ENCODE results near the gene DHH.
A peak's percentile ranks its signal among the peaks of the same experiment; 100 is the strongest.
"Not testable (repeated sequence)": the region's sequence is repeated elsewhere in the genome, so short reads cannot be mapped to it uniquely, and the experiment has no call there.

Gene DHH

DNA sequence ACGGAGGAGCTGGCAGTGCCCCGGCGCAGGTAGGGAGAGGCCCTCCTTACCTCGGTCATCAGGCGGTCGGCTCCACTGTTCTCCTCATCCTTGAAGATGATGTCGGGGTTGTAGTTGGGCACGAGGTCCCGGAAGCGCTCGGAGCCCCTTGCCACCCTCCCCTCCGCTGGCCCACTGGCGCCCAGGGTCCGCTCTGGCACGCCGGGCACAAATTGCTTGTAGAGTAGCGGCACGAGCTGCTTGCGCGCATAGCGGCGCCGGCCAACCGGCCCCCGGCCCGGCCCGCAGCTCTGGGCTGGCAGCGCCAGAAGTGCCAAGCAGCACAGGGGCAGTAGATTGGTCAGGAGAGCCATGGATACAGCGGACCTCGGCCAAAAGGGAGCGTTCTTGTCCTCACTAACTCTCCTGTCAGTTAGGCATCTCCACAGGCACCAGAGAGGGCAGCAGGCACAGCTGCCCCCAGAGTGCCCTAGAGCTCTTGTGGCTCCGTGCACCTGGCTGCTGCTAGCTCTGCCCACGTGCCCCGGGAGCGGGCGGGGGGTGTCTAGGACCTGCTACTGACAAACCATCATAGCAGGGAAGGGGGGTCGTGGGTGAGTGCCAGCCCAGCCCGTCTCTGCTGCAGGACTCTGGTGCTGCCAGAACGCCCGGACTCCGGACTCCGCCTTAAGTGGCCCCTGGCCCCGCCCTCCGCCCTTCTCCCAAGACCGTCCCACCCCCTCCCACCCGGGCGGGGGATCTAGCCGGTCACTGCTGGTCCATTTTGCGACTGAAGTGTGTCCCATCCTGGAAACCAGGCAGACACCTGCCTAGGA is at the start of gene DHH:
Gene DHH (minus strand): TSS at position 642 of the 815 bp plus-strand sequence. CDS start 289 bp downstream, at position 353.
- no peak for FAIRE-seq

DNA sequence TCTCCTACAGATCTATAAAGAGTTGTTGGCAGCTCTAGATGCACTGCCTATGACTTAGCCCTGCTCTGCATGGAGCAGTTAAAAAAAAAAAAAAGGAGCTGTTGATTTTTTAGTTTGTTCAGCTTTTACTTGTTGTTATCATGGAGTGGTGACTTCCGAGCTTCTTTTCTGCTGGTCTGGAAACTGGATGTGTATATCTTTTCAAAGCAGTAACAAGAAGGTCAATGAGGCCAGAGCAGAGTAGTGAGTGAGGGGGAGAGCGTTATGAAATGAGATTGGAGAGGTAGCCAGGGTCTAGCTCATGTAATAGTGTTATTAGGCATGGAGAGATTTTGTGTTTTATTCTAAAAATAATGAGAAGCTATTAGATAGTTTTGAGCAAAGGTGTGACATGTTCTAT is 49.8 kb upstream of the DHH start:
- no peak for FAIRE-seq

DNA sequence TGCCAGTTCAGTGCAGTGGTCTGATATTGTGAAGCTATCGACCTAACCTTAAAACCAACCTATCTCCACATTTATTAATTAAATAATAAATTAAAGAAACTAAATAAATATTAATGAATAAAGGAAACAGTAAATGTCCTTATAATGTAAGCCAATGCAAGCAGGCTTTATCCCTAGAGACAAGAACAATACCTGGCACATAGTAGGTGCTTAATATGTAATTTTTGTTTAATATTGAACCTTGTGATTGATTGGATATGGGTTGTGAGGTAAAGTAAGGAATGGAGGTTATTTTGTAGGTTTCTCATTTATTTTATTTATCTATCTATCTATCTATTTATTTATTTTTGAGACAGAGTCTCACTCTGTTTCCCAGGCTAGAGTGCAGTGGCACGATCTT is 44.4 kb upstream of the DHH start:
- no peak for FAIRE-seq

- no peak for FAIRE-seq
Measured at GRCh38 chr12:49138587-49138986, 44.0 kb upstream of the DHH start.

- no peak for FAIRE-seq
Measured at GRCh38 chr12:49137476-49137875, 42.9 kb upstream of the DHH start.

DNA sequence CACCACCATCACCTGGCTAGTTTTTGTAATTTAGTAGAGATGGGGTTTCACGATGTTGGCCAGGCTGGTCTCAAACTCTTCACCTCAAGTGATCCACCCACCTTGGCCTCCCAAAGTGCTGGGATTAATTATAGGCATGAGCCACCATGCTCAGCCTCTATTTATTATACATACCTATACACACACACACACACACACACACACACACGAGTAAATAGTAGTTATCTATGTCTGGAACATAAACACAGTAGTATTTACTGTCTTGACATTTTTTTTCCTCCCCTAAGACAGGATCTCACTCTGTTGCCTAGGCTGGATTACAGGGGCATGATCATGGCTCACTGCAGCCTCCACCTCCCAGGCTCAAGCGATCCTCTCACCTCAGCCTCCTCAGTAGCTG is 42.4 kb upstream of the DHH start:
- not testable (repeated sequence) for FAIRE-seq

DNA sequence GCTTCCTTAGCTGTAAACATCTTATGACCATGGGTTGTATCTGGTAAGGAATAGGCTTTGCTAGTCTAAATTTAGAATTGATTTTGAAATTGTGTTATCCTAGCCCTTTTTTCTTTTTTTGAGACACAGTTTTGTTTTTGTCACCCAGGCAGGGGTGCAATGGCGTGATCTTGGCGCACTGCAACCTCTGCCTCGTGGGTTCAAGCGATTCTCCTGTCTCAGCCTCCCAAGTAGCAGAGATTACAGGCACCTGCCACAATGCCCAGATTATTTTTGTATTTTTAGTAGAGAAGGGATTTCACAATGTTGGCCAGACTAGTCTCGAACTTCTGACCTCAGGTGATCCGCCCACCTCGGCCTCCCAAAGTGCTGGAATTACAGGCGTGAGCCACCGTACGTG is 39.0 kb upstream of the DHH start:
- no peak for FAIRE-seq

DNA sequence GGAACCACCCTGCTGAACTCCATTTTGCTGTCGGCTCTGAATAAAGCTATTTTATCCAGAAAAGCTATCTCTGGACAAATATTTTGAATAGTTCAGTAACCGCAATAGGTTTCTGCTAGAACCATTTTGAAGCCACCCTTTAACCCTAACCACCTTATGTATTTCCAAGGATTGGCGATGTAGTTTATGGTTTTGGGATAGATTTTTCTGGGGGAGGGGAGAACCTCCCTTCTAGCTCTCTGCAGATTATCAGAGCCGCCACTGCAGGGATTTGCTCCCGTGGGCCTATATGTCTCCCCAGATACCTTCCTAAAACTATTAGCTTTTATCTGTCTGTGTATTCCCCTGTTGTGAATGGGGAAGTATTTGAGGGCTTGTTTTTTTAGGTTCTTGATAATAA is 38.4 kb upstream of the DHH start:
- no peak for FAIRE-seq

DNA sequence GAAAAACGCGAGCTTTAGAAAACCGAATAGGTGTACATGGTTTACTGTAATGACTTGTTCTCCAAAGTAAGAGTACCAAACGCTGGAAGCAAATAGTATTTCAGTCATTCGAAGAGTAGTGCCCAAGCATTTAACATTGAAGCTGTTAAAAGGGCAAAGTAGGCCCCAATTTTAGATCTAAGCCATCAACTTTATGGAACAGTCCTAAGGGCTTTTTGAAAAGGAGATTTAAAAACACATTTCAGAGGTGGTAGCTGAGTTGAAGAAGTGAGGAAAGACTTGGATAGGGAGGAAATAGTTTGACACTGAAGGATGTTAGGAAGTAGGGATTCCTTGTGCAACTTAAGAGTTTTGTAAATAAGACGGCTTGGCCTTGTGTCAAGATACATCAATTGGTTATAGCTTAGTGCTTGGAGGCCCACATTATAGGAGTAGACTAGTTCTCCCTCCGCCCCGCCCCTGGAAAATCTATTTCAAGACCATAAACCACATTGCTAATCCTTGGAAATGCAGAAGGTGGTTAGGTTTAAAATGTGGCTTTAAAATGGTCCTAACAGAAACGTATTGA is 37.4 kb upstream of the DHH start:
- no peak for FAIRE-seq

DNA sequence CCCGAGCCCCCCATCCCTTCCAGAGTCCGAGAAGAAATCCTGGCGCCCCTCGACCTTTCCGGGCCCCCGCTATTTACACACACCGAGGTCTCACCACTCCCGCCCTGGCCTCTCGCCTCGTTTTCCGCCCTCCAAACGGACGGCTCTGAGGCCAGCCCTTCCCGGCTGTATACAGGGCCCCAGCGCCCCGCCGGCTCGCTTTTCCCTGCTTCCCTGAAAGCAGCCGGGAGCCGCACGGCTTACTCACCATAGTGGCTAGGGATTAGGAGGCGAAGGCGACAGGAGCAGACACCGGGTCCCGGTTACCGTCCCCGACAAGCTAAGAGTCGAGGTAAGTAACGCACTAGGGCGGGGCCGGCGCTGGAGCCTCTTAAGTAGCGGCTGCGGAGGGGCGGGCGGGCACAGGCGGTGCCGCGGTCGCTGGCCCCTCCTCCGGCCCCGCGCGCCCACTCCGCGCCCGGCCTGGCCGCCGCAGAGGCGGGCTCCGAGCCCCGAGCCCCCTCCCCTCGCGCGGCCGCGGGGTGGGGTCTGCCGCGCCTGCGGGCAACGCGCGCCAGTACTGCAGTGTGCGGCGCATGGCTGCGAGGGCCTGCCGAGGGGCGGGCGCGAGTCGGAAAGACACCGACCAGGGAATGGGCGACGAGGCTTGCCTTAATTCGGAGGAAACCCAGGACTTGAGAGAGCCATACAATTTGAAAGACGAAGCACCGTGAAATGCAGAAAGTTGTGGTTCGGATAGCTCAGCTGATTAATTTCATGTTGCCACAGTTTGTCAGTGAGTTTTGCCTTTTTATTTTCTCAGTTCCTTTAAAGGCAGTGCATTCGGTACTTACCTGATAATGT is 36.7 kb upstream of the DHH start, which contains the start of gene TUBA1B:
Gene TUBA1B (minus strand): TSS at position 345 of the 843 bp plus-strand sequence. CDS start 95 bp downstream, at position 250.
- FAIRE-seq: no peak

DNA sequence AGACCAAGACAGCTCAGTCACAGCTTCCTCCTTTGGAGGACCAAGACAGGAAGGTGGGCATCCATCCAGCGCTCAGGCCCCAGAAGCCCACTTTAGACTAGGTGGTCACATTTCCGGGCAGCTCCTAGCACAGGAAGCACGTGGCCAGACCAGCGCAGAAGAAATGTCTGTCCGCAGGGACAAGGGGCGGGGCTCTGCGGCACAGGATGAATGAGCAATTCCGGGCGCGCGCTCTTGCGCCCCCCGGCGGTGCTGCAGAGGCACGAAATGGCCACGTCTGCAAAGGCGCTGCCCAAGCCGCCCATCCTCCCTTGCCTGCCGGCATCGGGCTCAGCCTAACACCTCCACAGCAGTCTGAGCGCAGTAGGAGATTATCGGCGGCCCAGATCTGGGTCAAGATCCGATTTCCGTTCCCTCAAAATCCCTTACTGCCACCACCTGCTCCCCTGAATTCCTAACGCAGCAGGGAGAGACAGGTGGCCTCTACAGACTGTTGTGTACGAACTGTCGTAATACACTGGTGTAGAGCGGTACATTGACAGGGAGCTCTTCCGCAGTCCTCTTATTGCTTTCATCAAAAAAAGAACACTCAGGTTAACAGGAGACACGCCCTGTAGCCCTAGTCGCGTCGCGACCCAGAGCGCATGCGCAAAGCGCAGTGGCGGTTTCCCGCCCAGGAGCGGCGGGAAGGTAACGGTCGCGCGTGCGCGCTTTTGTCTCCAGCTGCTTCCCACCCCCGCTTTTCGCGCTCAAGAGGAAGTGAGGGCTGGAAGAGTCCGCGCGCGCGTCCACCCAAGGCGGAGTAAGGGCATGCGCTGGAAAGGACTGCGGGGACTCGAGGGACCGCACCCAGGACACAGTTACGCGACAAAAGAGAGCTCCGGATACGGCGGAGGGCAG is 35.8 kb upstream of the DHH start:
- no peak for FAIRE-seq

GRCh38 chr12:49129332-49130150 is 34.9 kb upstream of the DHH start:
- FAIRE-seq: no peak

GRCh38 chr12:49127971-49128370 is 33.4 kb upstream of the DHH start:
- FAIRE-seq: not testable (repeated sequence)

DNA sequence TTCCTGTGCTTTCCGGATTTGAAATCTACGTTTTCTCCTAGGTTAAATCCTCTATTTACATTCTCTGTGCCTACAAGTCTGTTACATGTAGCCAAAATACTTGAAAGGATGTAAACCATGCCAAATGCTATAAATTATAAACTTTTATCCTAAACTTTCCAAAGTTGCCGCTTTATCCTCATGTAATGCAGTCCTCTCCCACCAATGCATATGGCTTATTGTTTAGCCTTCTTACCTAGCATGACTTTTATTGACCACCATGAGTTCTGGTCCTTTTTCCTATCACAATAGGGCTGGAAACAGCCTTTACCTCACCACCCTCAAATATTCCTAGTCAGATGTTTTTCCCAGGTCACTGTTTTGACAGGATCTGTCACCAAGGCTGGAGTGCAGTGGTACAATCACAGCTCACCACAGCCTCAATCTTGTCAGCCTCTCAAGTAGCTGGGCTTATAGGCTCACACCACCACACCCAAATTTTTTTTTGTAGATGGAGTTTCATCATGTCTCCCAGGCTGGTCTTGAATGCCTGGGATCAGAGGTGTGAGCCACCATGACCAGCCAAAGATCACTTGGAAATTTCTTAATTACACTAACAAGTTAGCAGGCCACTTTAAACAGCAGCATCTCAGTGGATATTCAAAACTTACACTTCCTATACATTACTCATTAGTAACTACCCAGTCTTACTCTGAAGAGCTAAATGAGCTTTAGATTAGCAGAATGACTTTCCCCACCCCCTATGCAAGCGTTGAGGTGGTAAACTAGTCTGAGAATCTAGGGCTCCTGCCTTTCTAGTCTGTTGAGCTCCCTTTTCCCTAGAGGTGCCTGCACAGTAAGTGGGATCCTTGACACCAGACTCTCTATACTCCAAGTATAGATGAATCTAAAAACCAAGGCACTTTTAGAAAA is 32.5 kb upstream of the DHH start:
- no peak for FAIRE-seq

DNA sequence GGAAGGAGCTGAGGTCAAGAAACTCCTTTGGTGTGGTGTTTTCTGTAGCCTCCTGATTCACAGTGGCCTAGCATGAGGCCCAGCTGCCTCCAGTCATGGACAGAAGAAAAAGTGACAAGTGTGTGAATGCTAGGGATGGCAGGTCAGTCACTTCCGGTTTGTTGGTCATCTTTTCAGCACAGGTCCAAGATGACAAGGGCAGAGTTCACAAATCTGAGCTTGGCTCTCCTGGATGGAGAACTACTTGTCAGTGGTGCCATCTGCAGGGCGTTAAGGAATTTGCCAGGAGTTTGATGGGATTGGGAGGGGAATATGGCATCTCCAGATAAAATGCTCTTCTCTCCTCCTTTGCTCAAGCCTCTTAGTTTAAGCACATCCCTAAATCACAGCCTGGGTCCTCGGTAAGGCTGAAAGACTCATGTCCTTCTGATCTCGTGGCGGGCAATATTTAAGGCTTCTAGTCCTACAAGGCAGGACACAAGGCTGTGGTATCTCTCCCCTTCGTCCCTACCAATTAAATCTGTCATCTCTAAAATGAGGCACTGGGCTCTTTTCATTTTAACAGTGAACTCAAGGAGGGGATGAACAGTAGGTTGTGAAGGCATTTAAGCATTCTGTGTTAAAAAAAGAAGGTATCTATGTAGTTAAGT is 26.6 kb upstream of the DHH start:
- FAIRE-seq: peak; percentile 38

DNA sequence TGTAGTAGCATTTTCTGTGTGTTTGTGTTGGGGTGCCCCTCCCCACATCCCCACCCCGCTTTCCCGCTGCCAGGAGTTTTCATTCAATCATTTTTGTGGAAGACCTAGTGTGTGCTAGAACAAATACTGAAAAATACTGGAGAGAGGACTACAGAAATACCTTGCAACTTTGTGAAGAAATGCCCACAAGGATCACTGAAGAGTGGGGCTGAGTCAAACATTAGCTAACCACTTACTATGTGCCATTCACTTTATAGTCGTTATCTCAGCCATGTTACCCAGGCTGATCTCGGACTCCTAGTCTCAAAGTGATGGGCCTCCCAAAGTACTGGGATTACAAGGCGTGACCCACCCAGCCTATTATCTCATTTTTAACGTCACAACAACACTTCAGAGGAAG is 16.6 kb upstream of the DHH start:
- FAIRE-seq: no peak

GRCh38 chr12:49110464-49111155 is 16.0 kb upstream of the DHH start, which contains the start of gene LMBR1L:
TSS of gene LMBR1L (minus strand) at chr12:49110847. CDS start at chr12:49110555, 292 bp downstream.
- FAIRE-seq: peak; percentile 95

DNA sequence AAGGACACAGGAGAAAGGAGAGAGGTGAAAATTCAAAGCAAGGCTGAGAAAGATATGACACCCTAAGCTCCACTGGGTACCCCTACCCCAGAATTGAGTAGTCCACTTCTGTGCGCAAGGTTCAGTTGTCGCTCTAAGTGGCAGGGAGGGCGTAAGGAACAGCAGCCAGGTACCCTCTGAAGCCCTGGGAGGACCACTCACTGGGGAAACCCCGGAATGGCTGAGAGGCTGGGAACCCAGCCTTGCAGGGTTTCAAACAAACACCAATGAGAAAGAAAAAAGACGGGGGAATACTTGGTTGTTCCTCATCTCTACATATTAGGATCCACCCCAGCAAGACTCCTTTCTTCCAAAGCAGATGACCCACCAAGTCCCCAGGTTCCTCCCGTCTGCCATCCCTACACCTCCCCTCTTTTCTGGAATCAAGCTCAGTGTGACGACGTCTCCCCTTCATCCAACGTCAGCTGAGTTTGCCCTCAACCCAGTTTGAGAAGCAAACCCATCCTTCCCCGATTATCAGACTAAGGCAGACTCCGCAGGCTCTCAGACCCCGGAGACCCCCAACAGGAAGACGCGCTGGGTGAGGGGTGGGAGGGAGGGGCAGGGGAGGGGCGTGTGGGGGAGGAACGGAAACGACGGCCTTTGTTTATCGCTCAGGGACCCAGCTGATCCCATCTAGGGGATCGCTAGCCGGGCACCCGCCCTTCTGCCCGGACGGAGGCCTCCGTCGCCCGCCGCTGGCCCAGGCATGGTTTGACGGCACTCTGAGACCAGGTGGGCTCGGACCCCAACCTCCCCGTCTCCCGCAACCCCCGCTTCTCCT is 15.3 kb upstream of the DHH start:
- FAIRE-seq: no peak
